Peyer's patch (tissue), 4 donors: ENCODE measurements around the gene VENTX. TPM values are rescaled to one million over a fixed set of nuclear protein-coding genes. Genes with fewer than 3 reads are reported as not detected.

Source experiments
- DNase-seq, 3 donors: peaks; one replicate each; pipeline ENCODE4 v3.0.0-alpha.2; 2017 to 2019
- H3K27ac ChIP-seq, 4 donors: fragments of 200-600 bp; sonication (generic); one replicate each; pipeline ENCODE4 v1.5.1; 2016 to 2019
- H3K27me3 ChIP-seq, 2 donors: fragments of 200-600 bp; sonication (generic); one replicate each; pipeline ENCODE4 v1.5.1; 2019
- H3K36me3 ChIP-seq, 3 donors: fragments of 200-600 bp; sonication (generic); one replicate each; pipeline ENCODE4 v1.5.1; 2016 to 2019
- H3K4me1 ChIP-seq, 4 donors: fragments of 200-600 bp; sonication (generic); one replicate each; pipeline ENCODE4 v1.5.1; 2016 to 2019
- H3K4me3 ChIP-seq, 4 donors: fragments of 200-600 bp; sonication (generic); 1 replicate in 3 of 4; 2 replicates in 1 of 4; pipeline ENCODE4 v1.5.1; 2016 to 2019; ENCODE audit warnings: mild to moderate bottlenecking in 1 of 4
- H3K9me3 ChIP-seq, 4 donors: fragments of 200-600 bp; sonication (generic); one replicate each; pipeline ENCODE4 v1.5.1; 2016 to 2019; ENCODE audit warnings: mild to moderate bottlenecking in 1 of 4
- CTCF ChIP-seq, 6 experiments: fragments of 450-650 bp in 4 of 6; fragments of 200-600 bp in 2 of 6; sonication (generic) in 1 of 6; IDR thresholded peaks; one replicate each; pipeline ENCODE4 v1.5.1; 2017 to 2019; ENCODE audit warnings: antibody characterized with exemption in 6 of 6, mild to moderate bottlenecking in 3 of 6, moderate library complexity in 1 of 6
- POLR2A ChIP-seq, 2 donors: fragments of 450-650 bp; IDR thresholded peaks; one replicate each; pipeline ENCODE4 v1.5.1; 2017; ENCODE audit warnings: antibody characterized with exemption in 2 of 2, mild to moderate bottlenecking in 2 of 2, moderate library complexity in 2 of 2
- total RNA-seq, 4 donors: library from RNA; depleted of rRNA; stranded (reverse); fragments of >200 nt; gene quantifications; one replicate each; pipeline ENCODE4 v1.1.0, GENCODE V29; 2016

The VENTX gene
- total RNA-seq, 4 donors from 2014 or later, result 0.54 TPM; not detected in 3

GRCh38 chr10:133276100-133276434, 38.4 kb downstream of the VENTX start:
- TF ChIP-seq POLR2A (IDR thresholded peaks at IDR 0.05), result no peak
- no peak for TF ChIP-seq CTCF (IDR thresholded peaks at IDR 0.05)
- Histone ChIP-seq H3K27ac (peak overlapping the region; percentile 42 to 85 (median 58)), H3K27me3 (peaks cover 0 to 7% of the 10 kb centered on the region in 2 donors), H3K36me3 (peaks cover 0 to 20% (median 0%) of the 10 kb centered on the region in 3 donors), H3K9me3 (no peaks in the 10 kb centered on the region), H3K4me1 (peaks cover 0 to 51% (median 29%) of the 10 kb centered on the region in 4 donors), H3K4me3 (peak overlapping the region; percentile 41 to 61 (median 48))
- no peak for DNase-seq

- H3K27ac ChIP-seq, result peak within 1 kb of the TSS; percentile 71 to 85 (median 77)
- TF ChIP-seq POLR2A (IDR thresholded peaks at IDR 0.05) (no peak), CTCF (IDR thresholded peaks at IDR 0.05) (no peak)
- peak; percentile 67 to 86 (median 77) for DNase-seq
- peaks cover 0 to 25% (median 0%) of the 10 kb centered on the region in 3 donors for H3K36me3 ChIP-seq
- H3K27me3 ChIP-seq, result peaks cover 0 to 7% of the 10 kb centered on the region in 2 donors
- no peaks in the 10 kb centered on the region for H3K9me3 ChIP-seq
- peaks cover 0 to 51% (median 29%) of the 10 kb centered on the region in 4 donors for H3K4me1 ChIP-seq
- peak within 1 kb of the TSS; percentile 41 to 61 (median 48) for H3K4me3 ChIP-seq
These were observed 39.0 kb downstream of the VENTX start, which contains the start of gene ADAM8 for GRCh38 chr10:133276435-133277201. Gene ADAM8 (minus strand): TSS chr10:133276868. CDS start chr10:133276817, 51 bp downstream.

- Histone ChIP-seq H3K4me3 (no peak overlapping the region), H3K9me3 (no peaks in the 10 kb centered on the region), H3K36me3 (peaks cover 0 to 33% (median 0%) of the 10 kb centered on the region in 3 donors), H3K27ac (peak overlapping the region; percentile 71 to 85 (median 77)), H3K27me3 (peaks cover 0 to 7% of the 10 kb centered on the region in 2 donors), H3K4me1 (peaks cover 0 to 51% (median 29%) of the 10 kb centered on the region in 4 donors)
- no peak for DNase-seq
- TF ChIP-seq POLR2A (IDR thresholded peaks at IDR 0.05) (no peak), CTCF (IDR thresholded peaks at IDR 0.05) (no peak)
These were observed 39.8 kb downstream of the VENTX start for GRCh38 chr10:133277277-133277992.

- peaks cover 0 to 51% (median 29%) of the 10 kb centered on the region in 4 donors for H3K4me1 ChIP-seq
- peak overlapping the region; percentile 71 to 85 (median 77) for H3K27ac ChIP-seq
- peak overlapping the region in 2 of 4 donors; percentile 9 to 11 for H3K4me3 ChIP-seq
- TF ChIP-seq POLR2A (IDR thresholded peaks at IDR 0.05) (no peak), CTCF (IDR thresholded peaks at IDR 0.05) (no peak)
- H3K27me3 ChIP-seq, result peaks cover 0 to 7% of the 10 kb centered on the region in 2 donors
- peaks cover 0 to 40% (median 0%) of the 10 kb centered on the region in 3 donors for H3K36me3 ChIP-seq
- DNase-seq, result peak in 1 of 3 donors; percentile 27
- H3K9me3 ChIP-seq, result no peaks in the 10 kb centered on the region
These were observed 40.4 kb downstream of the VENTX start for GRCh38 chr10:133277993-133278576.

- peak in 2 of 3 donors; percentile 89 to 94 for DNase-seq
- peak overlapping the region; percentile 71 to 85 (median 77) for H3K27ac ChIP-seq
- peaks cover 0 to 46% (median 0%) of the 10 kb centered on the region in 3 donors for H3K36me3 ChIP-seq
- H3K4me3 ChIP-seq, result peak overlapping the region in 1 of 4 donors; percentile 9
- TF ChIP-seq CTCF (IDR thresholded peaks at IDR 0.05) (no peak), POLR2A (IDR thresholded peaks at IDR 0.05) (no peak)
- H3K4me1 ChIP-seq, result peaks cover 0 to 51% (median 29%) of the 10 kb centered on the region in 4 donors
- no peaks in the 10 kb centered on the region for H3K9me3 ChIP-seq
- peaks cover 0 to 7% of the 10 kb centered on the region in 2 donors for H3K27me3 ChIP-seq
These were observed 41.1 kb downstream of the VENTX start for GRCh38 chr10:133278577-133279265.
